Fibroblast of mammary gland (primary cell): ENCODE data around the gene NINJ2.

Source experiments
- DNase-seq: peaks from one replicate; pipeline ENCODE4 v3.0.0-alpha.2; 2010; ENCODE audit warnings: low read depth
- H3K4me3 ChIP-seq: 2 replicates; pipeline ENCODE4 v1.5.1; 2011; ENCODE audit warnings: low read depth, mild to moderate bottlenecking, low read length, moderate library complexity; ENCODE audit not compliant: control insufficient read depth
- CTCF ChIP-seq: conservative IDR thresholded peaks from 2 replicates; pipeline ENCODE4 v1.5.1; 2011; ENCODE audit warnings: low read depth, low read length, inconsistent platforms; ENCODE audit not compliant: control insufficient read depth, insufficient read depth

NINJ2 gene

DNA sequence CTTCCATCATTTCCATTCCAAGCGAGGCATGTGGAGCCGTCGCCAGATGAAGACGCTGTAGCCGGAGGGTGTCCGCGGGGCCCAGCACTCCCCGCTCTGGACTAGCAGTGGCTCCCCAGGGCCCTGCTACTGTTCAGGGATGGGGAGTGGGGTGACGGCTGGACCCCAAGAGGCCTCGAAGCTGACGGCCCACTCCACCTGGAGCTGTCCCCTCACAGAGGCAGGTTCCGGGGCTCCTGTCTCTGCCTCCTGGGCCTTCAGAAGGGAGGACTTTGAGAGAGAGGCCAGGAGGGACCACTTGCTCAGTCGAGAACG is 101.9 kb downstream of the NINJ2 start:
- H3K4me3 ChIP-seq = no peak overlapping the region
- no peak for TF ChIP-seq CTCF
- no peak for DNase-seq

DNA sequence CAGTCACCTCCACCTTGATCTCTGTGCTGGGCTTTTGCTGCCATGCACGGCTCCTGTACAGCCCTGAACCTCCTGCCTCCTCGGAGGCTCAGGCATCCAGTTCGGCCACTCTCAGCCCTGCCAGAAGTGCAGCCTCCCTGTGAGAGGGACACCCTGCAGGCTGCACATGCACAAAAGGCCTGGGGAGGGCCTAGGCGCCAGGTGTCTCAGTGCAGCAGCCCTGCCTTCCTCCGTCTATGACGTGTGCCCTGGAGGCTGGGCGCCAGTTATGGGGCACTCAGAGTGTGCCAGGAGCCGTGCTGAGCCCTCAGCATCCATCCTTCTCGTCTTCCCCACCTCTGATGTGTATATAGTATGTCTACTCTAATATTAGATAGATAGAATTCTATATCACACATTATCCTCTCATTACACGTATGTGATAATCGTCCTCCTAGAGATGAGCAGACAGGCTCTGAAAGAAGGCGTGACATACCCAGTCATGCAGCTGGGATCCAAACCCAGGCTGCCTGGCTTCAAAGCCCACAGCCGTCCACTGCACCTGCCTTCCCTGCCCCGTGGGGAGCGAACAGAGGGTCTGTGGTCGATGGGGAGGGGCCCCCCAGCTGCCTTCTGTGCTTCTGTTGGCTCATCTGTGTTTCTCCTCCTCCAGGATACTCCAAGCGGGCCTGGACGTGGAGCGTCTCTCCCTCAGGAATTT is 102.4 kb downstream of the NINJ2 start:
- no peak for TF ChIP-seq CTCF
- no peak for DNase-seq
- H3K4me3 ChIP-seq = no peak overlapping the region

GRCh38 chr12:559906-560455 is 103.3 kb downstream of the NINJ2 start:
- no peak for TF ChIP-seq CTCF
- H3K4me3 ChIP-seq = no peak overlapping the region
- DNase-seq = no peak

GRCh38 chr12:559208-559905 is 103.9 kb downstream of the NINJ2 start:
- no peak for DNase-seq
- H3K4me3 ChIP-seq = no peak overlapping the region
- TF ChIP-seq CTCF = no peak

DNA sequence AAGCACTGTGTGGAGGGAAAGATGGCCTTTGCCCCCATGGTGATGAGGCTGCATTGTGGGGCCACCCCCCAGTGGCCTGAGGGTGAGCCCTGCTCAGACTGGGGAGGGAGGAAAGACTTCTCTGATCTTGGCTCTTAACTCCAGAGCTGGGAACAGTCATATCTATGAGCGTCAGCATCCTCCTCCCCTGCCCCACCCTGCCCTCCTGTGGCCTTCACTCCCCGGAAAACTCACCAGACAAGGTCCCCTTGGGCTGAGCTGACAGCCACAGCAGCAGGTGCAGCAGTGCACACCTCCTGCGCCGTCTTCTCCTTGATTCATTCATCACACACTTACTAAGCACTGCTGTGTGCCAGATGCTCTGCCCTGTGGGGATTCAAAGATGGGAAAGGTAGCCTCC is 104.7 kb downstream of the NINJ2 start:
- H3K4me3 ChIP-seq = no peak overlapping the region
- no peak for DNase-seq
- TF ChIP-seq CTCF = no peak

DNA sequence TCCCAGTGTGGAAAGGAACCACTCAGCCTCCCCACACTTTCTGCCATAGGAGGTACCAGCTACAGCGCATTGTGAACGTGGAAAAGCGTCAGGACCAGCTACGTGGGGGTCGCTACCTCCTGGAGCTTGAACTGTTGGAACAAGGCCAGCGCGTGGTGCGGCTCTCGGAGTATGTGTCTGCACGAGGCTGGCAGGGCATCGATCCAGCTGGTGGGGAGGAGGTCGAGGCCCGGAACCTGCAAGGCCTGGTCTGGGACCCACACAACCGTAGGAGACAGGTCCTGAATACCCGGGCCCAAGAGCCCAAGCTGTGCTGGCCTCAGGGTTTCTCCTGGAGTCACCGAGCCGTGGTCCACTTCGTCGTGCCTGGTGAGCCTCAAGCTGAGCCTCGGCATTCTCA is 106.7 kb downstream of the NINJ2 start:
- DNase-seq = no peak
- TF ChIP-seq CTCF = no peak
- H3K4me3 ChIP-seq = no peak overlapping the region

- no peak for TF ChIP-seq CTCF
- no peak overlapping the region for H3K4me3 ChIP-seq
- DNase-seq = no peak
Measured at GRCh38 chr12:554001-554285, 109.3 kb downstream of the NINJ2 start.
